NT2/D1 (cell line): Measurements from ENCODE around the gene CST2.

Experiments
- DNase-seq: peaks from one replicate; pipeline ENCODE4 v3.0.0-alpha.2; 2011; ENCODE audit warnings: low read depth, low spot score
- H3K27me3 ChIP-seq: 2 replicates; pipeline ENCODE4 v1.6.0; 2011; ENCODE audit warnings: mild to moderate bottlenecking; ENCODE audit not compliant: insufficient read length, insufficient read depth
- H3K36me3 ChIP-seq: 2 replicates; pipeline ENCODE4 v1.6.1; 2011; ENCODE audit warnings: mild to moderate bottlenecking, low read length, mixed read lengths; ENCODE audit not compliant: insufficient read depth, insufficient read length
- H3K4me1 ChIP-seq: 2 replicates; pipeline ENCODE4 v1.5.1; 2011; ENCODE audit not compliant: insufficient read depth, insufficient read length
- H3K4me3 ChIP-seq: 2 replicates; pipeline ENCODE4 v1.5.1; 2011; ENCODE audit warnings: low read depth; ENCODE audit not compliant: insufficient read length
- H3K9ac ChIP-seq: 2 replicates; pipeline ENCODE4 v1.6.0; 2011; ENCODE audit warnings: low read depth; ENCODE audit not compliant: insufficient read length
- H3K9me3 ChIP-seq: 2 replicates; pipeline ENCODE4 v1.5.1; 2011; ENCODE audit warnings: mild to moderate bottlenecking, low read length; ENCODE audit not compliant: insufficient read depth
- SUZ12 ChIP-seq: IDR thresholded peaks from 2 replicates; pipeline ENCODE4 v1.6.1; 2011; ENCODE audit not compliant: insufficient read length, insufficient read depth; ENCODE audit errors: extremely low read depth
- YY1 ChIP-seq: IDR thresholded peaks from 2 replicates; pipeline ENCODE4 v1.6.1; 2011; ENCODE audit not compliant: insufficient read length, insufficient read depth
- ZNF274 ChIP-seq: IDR thresholded peaks from 2 replicates; pipeline ENCODE4 v1.6.1; 2011; ENCODE audit warnings: mild to moderate bottlenecking, low read depth, low read length

The CST2 gene

GRCh38 chr20:23774081-23774480, 52.4 kb downstream of the CST2 start:
- Histone ChIP-seq H3K36me3 (no peaks in the 10 kb centered on the region), H3K4me3 (no peak overlapping the region), H3K4me1 (no peaks in the 10 kb centered on the region), H3K27me3 (no peaks in the 10 kb centered on the region), H3K9ac (no peak overlapping the region), H3K9me3 (no peaks in the 10 kb centered on the region)
- TF ChIP-seq SUZ12 (no peak), YY1 (no peak), ZNF274 (no peak)
- no peak for DNase-seq
